Astrocyte (in vitro differentiated cells and primary cell): ENCODE data around the gene TNXB.

Experiments
- CTCF ChIP-seq: IDR thresholded peaks from 2 replicates; pipeline ENCODE4 v1.5.1; 2011; ENCODE audit warnings: low read depth, mild to moderate bottlenecking, inconsistent platforms, low read length, moderate library complexity; ENCODE audit not compliant: insufficient read depth
- EZH2 ChIP-seq: IDR thresholded peaks from 2 replicates; pipeline ENCODE4 v1.6.1; 2012; ENCODE audit warnings: mild to moderate bottlenecking, low read length, inconsistent platforms; ENCODE audit not compliant: insufficient read depth

- TF ChIP-seq CTCF (peak; percentile 59), EZH2 (no peak)
Observed at GRCh38 chr6:32047855-32048766, 61.0 kb downstream of the TNXB start.
